Activated CD4-positive, alpha-beta T cell treated with anti-CD3 and anti-CD28 coated beads, Interleukin-2, amount 50 U/mL, for 24 hours (primary cell): ENCODE data around the gene DNAJA3.

Experiments used
- DNase-seq, 2 donors: peaks; one replicate each; pipeline ENCODE4 v3.0.0-alpha.2; 2020; ENCODE audit warnings: low read depth in 1 of 2, low spot score in 1 of 2

DNAJA3 gene

GRCh38 chr16:4425378-4426020, at the start of gene DNAJA3:
Gene DNAJA3, plus strand, starts transcription at chr16:4425868. Its CDS starts 14 bp downstream, at chr16:4425882.
- peak; percentile 86 to 88 for DNase-seq

GRCh38 chr16:4376126-4376892, 49.4 kb upstream of the DNAJA3 start:
- DNase-seq = no peak

GRCh38 chr16:4376893-4377572, 48.6 kb upstream of the DNAJA3 start:
- no peak for DNase-seq

GRCh38 chr16:4377573-4378154, 48.0 kb upstream of the DNAJA3 start:
- no peak for DNase-seq

GRCh38 chr16:4378161-4378666, 47.5 kb upstream of the DNAJA3 start:
- DNase-seq = no peak

GRCh38 chr16:4378999-4379690, 46.5 kb upstream of the DNAJA3 start:
- no peak for DNase-seq

- DNase-seq = no peak
Measured at GRCh38 chr16:4380119-4381063, 45.3 kb upstream of the DNAJA3 start.

- DNase-seq = no peak
Measured at GRCh38 chr16:4381072-4381934, 44.4 kb upstream of the DNAJA3 start.

- no peak for DNase-seq
Measured at GRCh38 chr16:4381935-4382794, 43.5 kb upstream of the DNAJA3 start.

GRCh38 chr16:4382795-4383357, 42.8 kb upstream of the DNAJA3 start:
- DNase-seq = no peak

GRCh38 chr16:4383591-4384444, 41.9 kb upstream of the DNAJA3 start:
- no peak for DNase-seq

- no peak for DNase-seq
Measured at GRCh38 chr16:4384509-4384942, 41.1 kb upstream of the DNAJA3 start.

- DNase-seq = no peak
Measured at GRCh38 chr16:4385066-4385788, 40.4 kb upstream of the DNAJA3 start.

GRCh38 chr16:4385789-4386450, 39.7 kb upstream of the DNAJA3 start:
- DNase-seq = no peak

GRCh38 chr16:4386451-4386805, 39.2 kb upstream of the DNAJA3 start:
- DNase-seq = no peak
